CD4-positive, alpha-beta T cell (primary cell): ENCODE data around the gene GTF2F1. TPM values are rescaled to one million over a fixed set of nuclear protein-coding genes. Genes with fewer than 3 reads are reported as not detected.
"Not testable (repeated sequence)": the region's sequence is repeated elsewhere in the genome, so short reads cannot be mapped to it uniquely, and the experiment has no call there.

Experiments used
- ATAC-seq: fragments of 200-7000 bp; cut with Tn5 transposase; one replicate; pipeline ENCODE4 v1.10.0; 2022; ENCODE audit warnings: mild to moderate bottlenecking; ENCODE audit not compliant: poor library complexity
- CTCF ChIA-PET: fragments of 350-600 bp; sonication (Branson Sonifier 250); formaldehyde crosslinking; loops from one replicate; lab custom pipeline; 2021; ENCODE audit warnings: antibody characterized with exemption, inconsistent platforms; lab: Charles Lee
- POLR2A ChIA-PET: fragments of 350-600 bp; sonication (Branson Sonifier 250); formaldehyde crosslinking; loops from one replicate; lab custom pipeline; 2021; ENCODE audit warnings: antibody characterized with exemption, inconsistent platforms; lab: Charles Lee
- DNase-seq, 14 experiments: peaks; one replicate each; pipeline ENCODE4 v3.0.0-alpha.2; 2013 to 2020; ENCODE audit warnings: mixed read lengths in 2 of 14
- H3K27ac ChIP-seq, 2 donors: one replicate each; pipeline versions ENCODE4 v1.5.1 to v1.7.0; 2013; ENCODE audit warnings: low read length in 2 of 2, low read depth in 1 of 2, mild to moderate bottlenecking in 1 of 2
- H3K27me3 ChIP-seq, 2 experiments: 1 replicate in 1 of 2; 2 replicates in 1 of 2; pipeline versions ENCODE4 v1.6.1 to v1.7.0; 2013; ENCODE audit warnings: low read length in 2 of 2, control low read depth in 1 of 2, mild to moderate bottlenecking in 1 of 2, moderate library complexity in 1 of 2; ENCODE audit not compliant: insufficient read depth in 2 of 2, control insufficient read depth in 1 of 2
- H3K36me3 ChIP-seq: one replicate; pipeline ENCODE4 v1.6.1; 2013; ENCODE audit warnings: low read length, control low read depth; ENCODE audit not compliant: insufficient read depth
- H3K4me1 ChIP-seq: one replicate; pipeline ENCODE4 v1.6.1; 2013; ENCODE audit warnings: low read length, control low read depth; ENCODE audit not compliant: insufficient read depth
- H3K4me3 ChIP-seq: one replicate; pipeline ENCODE4 v1.5.1; 2013; ENCODE audit warnings: mild to moderate bottlenecking, low read length, moderate library complexity
- H3K9me3 ChIP-seq, 2 experiments: 1 replicate in 1 of 2; 2 replicates in 1 of 2; pipeline versions ENCODE4 v1.6.1 to v1.7.0; 2013; ENCODE audit warnings: low read length in 2 of 2, mild to moderate bottlenecking in 2 of 2, control low read depth in 1 of 2, moderate library complexity in 1 of 2; ENCODE audit not compliant: control insufficient read depth in 1 of 2, insufficient read depth in 1 of 2
- H3K27ac Mint-ChIP-seq: one replicate; pipeline ENCODE4 v1.8.0; 2020; ENCODE audit warnings: mixed read lengths
- H3K27me3 Mint-ChIP-seq: one replicate; pipeline ENCODE4 v1.8.0; 2021; ENCODE audit warnings: mixed read lengths
- H3K36me3 Mint-ChIP-seq: one replicate; pipeline ENCODE4 v1.8.0; 2021; ENCODE audit warnings: low read depth, mixed read lengths
- H3K4me1 Mint-ChIP-seq: one replicate; pipeline ENCODE4 v1.8.0; 2021; ENCODE audit warnings: low read depth, mixed read lengths
- H3K4me3 Mint-ChIP-seq: one replicate; pipeline ENCODE4 v1.8.0; 2020; ENCODE audit warnings: mild to moderate bottlenecking, mixed read lengths
- H3K9me3 Mint-ChIP-seq: one replicate; pipeline ENCODE4 v1.8.0; 2020; ENCODE audit warnings: mixed read lengths
- intact Hi-C, 2 experiments: fragments of 100-400 bp; cut with DNase I in 1 of 2; cut with micrococcal nuclease in 1 of 2; formaldehyde crosslinking; loops; one replicate each; pipeline versions ENCODE4 v1.15.1 to v1.9.0; 2023 to 2025; cut with DNase I, micrococcal nuclease
- total RNA-seq, 174 experiments: library from RNA in 2 of 174; stranded (reverse) in 2 of 174; gene quantifications; one replicate each; pipeline ENCODE4 v1.2.3 and lab custom pipeline; 2021 to 2026
- TF ChIP-seq, protein P1 (sequence below): fragments of 200-600 bp; IDR thresholded peaks from one replicate; pipeline ENCODE4 v1.8.0; 2022; ENCODE audit warnings: antibody characterized with exemption, mild to moderate bottlenecking

Gene GTF2F1
- total RNA-seq, 2 experiments from 2014 or later: 56.1 to 61.1 TPM

DNA sequence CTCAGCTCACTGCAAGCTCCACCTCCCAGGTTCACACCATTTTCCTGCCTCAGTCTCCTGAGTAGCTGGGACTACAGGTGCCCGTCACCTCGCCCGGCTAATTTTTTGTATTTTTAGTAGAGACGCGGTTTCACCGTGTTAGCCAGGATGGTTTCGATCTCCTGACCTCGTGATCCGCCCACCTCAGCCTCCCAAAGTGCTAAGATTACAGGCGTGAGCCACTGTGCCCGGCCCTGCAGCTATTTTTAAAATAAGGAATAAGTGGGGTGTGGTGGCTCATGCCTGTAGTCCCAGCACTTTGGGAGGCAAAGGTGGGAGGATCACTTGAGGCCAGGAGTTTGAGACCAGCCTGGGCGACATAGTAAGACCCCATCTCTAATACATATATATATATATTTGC is 32.5 kb downstream of the GTF2F1 start:
- not testable (repeated sequence) for H3K27ac ChIP-seq

DNA sequence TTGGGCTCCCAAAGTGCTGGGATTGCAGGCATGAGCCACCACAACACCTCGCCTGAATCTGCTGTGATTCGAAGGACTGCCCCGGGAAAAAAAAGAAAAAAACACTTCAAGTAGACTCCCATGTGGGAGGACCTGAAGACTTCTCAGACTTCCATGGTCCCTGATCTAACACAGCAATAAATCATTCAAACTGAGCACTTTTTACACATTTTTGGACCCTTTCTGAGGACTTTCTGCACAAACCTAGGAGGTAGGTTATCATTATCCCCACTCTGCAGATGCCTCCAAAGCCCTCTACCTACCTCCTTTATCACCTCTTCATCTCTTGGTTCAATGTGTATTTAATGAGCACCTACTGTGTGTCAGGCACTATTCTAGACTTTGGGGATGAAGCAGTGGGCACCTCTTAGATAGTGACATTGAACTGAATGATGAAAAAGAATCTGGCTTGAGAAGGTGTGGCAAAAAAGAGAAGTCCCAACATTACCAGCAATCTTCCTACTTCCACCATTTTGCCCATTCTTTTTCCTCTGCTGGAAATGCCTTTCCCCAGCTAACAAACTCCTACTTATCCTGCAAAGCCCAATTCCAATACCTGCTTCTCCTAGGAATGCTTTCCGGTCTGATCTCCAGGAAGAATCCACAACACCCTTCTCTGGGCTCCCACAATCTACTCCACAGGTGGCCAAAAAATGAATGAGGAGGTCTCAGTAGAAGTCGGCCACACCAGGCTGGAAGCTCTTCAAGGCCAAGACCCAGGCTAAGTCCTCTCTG is 33.2 kb downstream of the GTF2F1 start:
- DNase-seq (no peak), ATAC-seq (no peak)
- H3K36me3 ChIP-seq: peaks cover 16% of the 10 kb centered on the region
- H3K36me3 Mint-ChIP-seq: peaks cover 44% of the 10 kb centered on the region
- H3K27me3 Mint-ChIP-seq: no peaks in the 10 kb centered on the region
- CTCF ChIA-PET: interaction anchor here (0.6 kb wide), 1 partner anchor 1544 kb away, joined by 3 read pairs; the partner anchor contains the start of gene MAP2K7
- no peak overlapping the region for H3K27ac Mint-ChIP-seq
- H3K27ac ChIP-seq: no peak overlapping the region
- H3K4me3 Mint-ChIP-seq: peak overlapping the region; percentile 67
- H3K9me3 Mint-ChIP-seq: no peaks in the 10 kb centered on the region
- TF ChIP-seq, protein P1, sequence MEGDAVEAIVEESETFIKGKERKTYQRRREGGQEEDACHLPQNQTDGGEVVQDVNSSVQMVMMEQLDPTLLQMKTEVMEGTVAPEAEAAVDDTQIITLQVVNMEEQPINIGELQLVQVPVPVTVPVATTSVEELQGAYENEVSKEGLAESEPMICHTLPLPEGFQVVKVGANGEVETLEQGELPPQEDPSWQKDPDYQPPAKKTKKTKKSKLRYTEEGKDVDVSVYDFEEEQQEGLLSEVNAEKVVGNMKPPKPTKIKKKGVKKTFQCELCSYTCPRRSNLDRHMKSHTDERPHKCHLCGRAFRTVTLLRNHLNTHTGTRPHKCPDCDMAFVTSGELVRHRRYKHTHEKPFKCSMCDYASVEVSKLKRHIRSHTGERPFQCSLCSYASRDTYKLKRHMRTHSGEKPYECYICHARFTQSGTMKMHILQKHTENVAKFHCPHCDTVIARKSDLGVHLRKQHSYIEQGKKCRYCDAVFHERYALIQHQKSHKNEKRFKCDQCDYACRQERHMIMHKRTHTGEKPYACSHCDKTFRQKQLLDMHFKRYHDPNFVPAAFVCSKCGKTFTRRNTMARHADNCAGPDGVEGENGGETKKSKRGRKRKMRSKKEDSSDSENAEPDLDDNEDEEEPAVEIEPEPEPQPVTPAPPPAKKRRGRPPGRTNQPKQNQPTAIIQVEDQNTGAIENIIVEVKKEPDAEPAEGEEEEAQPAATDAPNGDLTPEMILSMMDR: no peak
- POLR2A ChIA-PET: interaction anchor here (1.4 to 6.3 kb wide), 3 partner anchors 12 to 456 kb away, joined by 3 to 172 read pairs (median 53); partner anchors contain the start of genes ALKBH7 and KHSRP
- peaks cover 27% of the 10 kb centered on the region for H3K4me1 Mint-ChIP-seq
- intact Hi-C loops: loop anchor here in 1 of 2 experiments (5.0 to 10.0 kb wide), 4 partner anchors 505 to 1565 kb away; partner anchors contain the start of genes CTXN1, HSD11B1L, MICOS13 and SNAPC2
- H3K4me3 ChIP-seq: no peak overlapping the region
- no peaks in the 10 kb centered on the region for H3K27me3 ChIP-seq
- H3K9me3 ChIP-seq: no peaks in the 10 kb centered on the region
- peaks cover 35% of the 10 kb centered on the region for H3K4me1 ChIP-seq

More for the DNA sequence above, 32.5 kb downstream of the GTF2F1 start:
- not testable (repeated sequence) for H3K27me3 Mint-ChIP-seq, H3K9me3 ChIP-seq, DNase-seq, H3K9me3 Mint-ChIP-seq, H3K27ac Mint-ChIP-seq, ATAC-seq, H3K27me3 ChIP-seq, H3K4me3 ChIP-seq
- CTCF ChIA-PET: interaction anchor here (0.6 to 1.5 kb wide), 2 partner anchors 557 to 1543 kb away, joined by 3 read pairs; partner anchors contain the start of gene MAP2K7
- peak overlapping the region; percentile 94 for H3K4me3 Mint-ChIP-seq
- peaks cover 48% of the 10 kb centered on the region for H3K36me3 Mint-ChIP-seq
- H3K4me1 Mint-ChIP-seq: peaks cover 27% of the 10 kb centered on the region
- intact Hi-C loops: loop anchor here in 1 of 2 experiments (5.0 to 10.0 kb wide), 4 partner anchors 504 to 1564 kb away; partner anchors contain the start of genes CTXN1, HSD11B1L, MICOS13 and SNAPC2
- Histone ChIP-seq H3K4me1 (peaks cover 39% of the 10 kb centered on the region), H3K36me3 (peaks cover 23% of the 10 kb centered on the region)
- POLR2A ChIA-PET: interaction anchor here (0.8 to 6.3 kb wide), 6 partner anchors 12 to 456 kb away, joined by 3 to 172 read pairs (median 16); partner anchors contain the start of genes ALKBH7, DENND1C, GTF2F1 and KHSRP

DNA sequence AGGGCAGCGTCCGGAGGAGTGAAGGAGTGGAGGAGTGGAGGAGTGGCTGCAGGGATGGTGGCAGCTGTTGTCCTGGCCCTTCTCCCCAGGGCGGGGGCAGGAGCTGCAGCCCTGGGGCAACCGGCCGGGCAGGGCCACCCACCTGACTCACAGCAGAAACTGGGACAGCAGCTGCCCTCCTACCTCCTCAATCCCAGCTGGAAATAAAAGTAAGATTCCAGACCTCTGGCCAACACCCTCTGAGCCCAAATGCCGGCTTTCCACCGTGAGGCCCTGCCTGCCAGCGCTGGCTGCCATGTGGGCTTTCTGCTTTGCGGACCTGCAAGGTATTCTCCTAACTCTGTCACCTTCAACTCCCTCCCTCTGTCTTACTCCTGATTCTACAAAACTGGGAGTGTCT is 35.0 kb downstream of the GTF2F1 start:
- no peaks in the 10 kb centered on the region for H3K27me3 ChIP-seq
- H3K4me3 ChIP-seq: no peak overlapping the region
- intact Hi-C loops: no loop called here
- no peaks in the 10 kb centered on the region for H3K9me3 Mint-ChIP-seq
- TF ChIP-seq, protein P1: no peak
- no peak for DNase-seq
- H3K9me3 ChIP-seq: no peaks in the 10 kb centered on the region
- peak overlapping the region; percentile 38 for H3K4me3 Mint-ChIP-seq
- peaks cover 20% of the 10 kb centered on the region for H3K4me1 ChIP-seq
- ChIA-PET CTCF (no interaction called here), POLR2A (interaction anchor here (1.6 kb wide), 1 partner anchor 15 kb away, joined by 5 read pairs; the partner anchor contains the start of gene ALKBH7)
- no peak overlapping the region for H3K27ac ChIP-seq
- peaks cover 6% of the 10 kb centered on the region for H3K36me3 ChIP-seq
- peaks cover 40% of the 10 kb centered on the region for H3K36me3 Mint-ChIP-seq
- H3K4me1 Mint-ChIP-seq: peaks cover 22% of the 10 kb centered on the region
- ATAC-seq: no peak
- H3K27ac Mint-ChIP-seq: no peak overlapping the region
- H3K27me3 Mint-ChIP-seq: no peaks in the 10 kb centered on the region
